ENCODE results near the gene TRIM10. TPM values are rescaled to one million over a fixed set of nuclear protein-coding genes. Genes with fewer than 3 reads are reported as not detected.

The TRIM10 gene
- total and polyA plus RNA-seq, 2 experiments from 2014 or later = 0.31 TPM; not detected in 1

GRCh38 chr6:30204116-30204515 lies 43.1 kb upstream of the TRIM10 start (continued):
- TF ChIP-seq CREB1 (CRISPR knock-in tag; IDR thresholded peaks at IDR 0.05; ENCODE audit: low read depth) (no peak), JUNB (IDR thresholded peaks at IDR 0.05; ENCODE audit: unreplicated experiment) (no peak), CTCF (conservative IDR thresholded peaks at IDR 0.05; ENCODE audit: low read depth in 2 of 2) (no peak)

DNA sequence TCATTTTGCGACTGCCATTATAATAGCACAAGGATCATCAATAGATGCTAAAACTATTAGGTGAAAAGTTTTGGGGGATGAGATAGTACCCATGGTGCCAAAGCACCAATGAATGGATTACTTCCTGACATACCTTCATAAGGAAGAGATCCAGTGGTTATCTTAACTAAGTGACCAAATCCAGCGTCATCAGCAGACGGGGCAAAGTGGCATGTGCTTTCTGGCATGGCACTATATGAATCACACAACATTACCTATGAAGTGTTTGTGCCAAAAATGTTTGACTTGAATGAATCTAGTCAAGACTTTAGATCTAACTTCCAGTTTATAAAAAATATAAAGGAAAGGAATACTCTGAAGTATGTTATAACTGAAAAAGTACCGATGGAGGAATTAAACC lies 41.4 kb upstream of the TRIM10 start:
- no peaks in the 10 kb centered on the region for H3K9me2 ChIP-seq (ENCODE audit: insufficient read depth)
- no peak overlapping the region for H3K4me3 ChIP-seq
- H3K4me1 ChIP-seq (ENCODE audit: insufficient read depth) = peaks cover 30% of the 10 kb centered on the region
- H2AFZ ChIP-seq = no peak overlapping the region
- H3K27me3 ChIP-seq (ENCODE audit: insufficient read depth) = no peaks in the 10 kb centered on the region
- H3K36me3 ChIP-seq (ENCODE audit: insufficient read depth) = 0 out of 2 replicates have a peak, but pooled peaks cover 7% of the 10 kb centered on the region
- H3K4me3 Mint-ChIP-seq = no peak overlapping the region
- H3K27ac Mint-ChIP-seq = no peak overlapping the region
- peak overlapping the region; percentile 37 for H3K4me2 ChIP-seq
- ATAC-seq = no peak
- peaks cover 51% of the 10 kb centered on the region for H3K79me2 ChIP-seq (replicated peaks; ENCODE audit: insufficient read depth)
- peaks cover 8% of the 10 kb centered on the region for H3K27me3 Mint-ChIP-seq (ENCODE audit: insufficient read depth, low read depth, poor library complexity)
- H4K20me1 ChIP-seq (replicated peaks; ENCODE audit: insufficient read depth) = peaks cover 34% of the 10 kb centered on the region
- peaks cover 25% of the 10 kb centered on the region for H3K4me1 Mint-ChIP-seq
- H3K27ac ChIP-seq (ENCODE audit: low read depth) = no peak overlapping the region
- no peak for DNase-seq (ENCODE audit: low spot score)
- no peaks in the 10 kb centered on the region for H3K9me3 Mint-ChIP-seq
- H3F3A ChIP-seq (replicated peaks; ENCODE audit: low read depth) = no peaks in the 10 kb centered on the region; the same call in 1 of the 2 replicates
- peaks cover 25% of the 10 kb centered on the region for H3K36me3 Mint-ChIP-seq (ENCODE audit: low read depth)
- TF ChIP-seq POLR2AphosphoS5 (IDR thresholded peaks at IDR 0.05; ENCODE audit: low read depth) (no peak), ZNF114 (CRISPR knock-in tag; IDR thresholded peaks at IDR 0.05) (no peak), ETS1 (IDR thresholded peaks at IDR 0.05) (no peak), EZH2 (IDR thresholded peaks at IDR 0.05; ENCODE audit: low read depth, unreplicated experiment) (no peak), NANOG (IDR thresholded peaks at IDR 0.05; ENCODE audit: borderline replicate concordance) (no peak), ZNF331 (CRISPR knock-in tag; IDR thresholded peaks at IDR 0.05; ENCODE audit: low read depth) (no peak), JUNB (IDR thresholded peaks at IDR 0.05; ENCODE audit: unreplicated experiment) (no peak), CTCF (conservative IDR thresholded peaks at IDR 0.05; ENCODE audit: low read depth in 2 of 2) (no peak), STAT1 (IDR thresholded peaks at IDR 0.05; ENCODE audit: unreplicated experiment) (no peak), CREB1 (CRISPR knock-in tag; IDR thresholded peaks at IDR 0.05; ENCODE audit: low read depth) (no peak)
- TF ChIP-seq, protein P1, sequence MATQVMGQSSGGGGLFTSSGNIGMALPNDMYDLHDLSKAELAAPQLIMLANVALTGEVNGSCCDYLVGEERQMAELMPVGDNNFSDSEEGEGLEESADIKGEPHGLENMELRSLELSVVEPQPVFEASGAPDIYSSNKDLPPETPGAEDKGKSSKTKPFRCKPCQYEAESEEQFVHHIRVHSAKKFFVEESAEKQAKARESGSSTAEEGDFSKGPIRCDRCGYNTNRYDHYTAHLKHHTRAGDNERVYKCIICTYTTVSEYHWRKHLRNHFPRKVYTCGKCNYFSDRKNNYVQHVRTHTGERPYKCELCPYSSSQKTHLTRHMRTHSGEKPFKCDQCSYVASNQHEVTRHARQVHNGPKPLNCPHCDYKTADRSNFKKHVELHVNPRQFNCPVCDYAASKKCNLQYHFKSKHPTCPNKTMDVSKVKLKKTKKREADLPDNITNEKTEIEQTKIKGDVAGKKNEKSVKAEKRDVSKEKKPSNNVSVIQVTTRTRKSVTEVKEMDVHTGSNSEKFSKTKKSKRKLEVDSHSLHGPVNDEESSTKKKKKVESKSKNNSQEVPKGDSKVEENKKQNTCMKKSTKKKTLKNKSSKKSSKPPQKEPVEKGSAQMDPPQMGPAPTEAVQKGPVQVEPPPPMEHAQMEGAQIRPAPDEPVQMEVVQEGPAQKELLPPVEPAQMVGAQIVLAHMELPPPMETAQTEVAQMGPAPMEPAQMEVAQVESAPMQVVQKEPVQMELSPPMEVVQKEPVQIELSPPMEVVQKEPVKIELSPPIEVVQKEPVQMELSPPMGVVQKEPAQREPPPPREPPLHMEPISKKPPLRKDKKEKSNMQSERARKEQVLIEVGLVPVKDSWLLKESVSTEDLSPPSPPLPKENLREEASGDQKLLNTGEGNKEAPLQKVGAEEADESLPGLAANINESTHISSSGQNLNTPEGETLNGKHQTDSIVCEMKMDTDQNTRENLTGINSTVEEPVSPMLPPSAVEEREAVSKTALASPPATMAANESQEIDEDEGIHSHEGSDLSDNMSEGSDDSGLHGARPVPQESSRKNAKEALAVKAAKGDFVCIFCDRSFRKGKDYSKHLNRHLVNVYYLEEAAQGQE (IDR thresholded peaks at IDR 0.05; ENCODE audit: unreplicated experiment) = no peak

Measured in GM23338 (cell line).